GM12878 (cell line): ENCODE measurements around the gene STARD10. TPM values are rescaled to one million over a fixed set of nuclear protein-coding genes. Genes with fewer than 3 reads are reported as not detected.

ENCODE experiments used
- ATAC-seq: fragments of 200-7000 bp; cut with Tn5 transposase; 3 replicates; pipeline ENCODE4 v1.9.1; 2020; ENCODE audit warnings: mild to moderate bottlenecking, moderate library complexity
- BruUV-seq: library from RNA; stranded (reverse); fragments of 400-500 nt; replicated peaks from 2 replicates; lab custom pipeline; 2021; lab: Mats Ljungman, UMichigan
- CTCF ChIA-PET: fragments of 300-600 bp; sonication (Branson Sonifier 250); formaldehyde crosslinking; extraction: SDS; loops from one replicate; lab custom pipeline; 2021; ENCODE audit warnings: inconsistent platforms; lab: Yijun Ruan, JAX
- POLR2A ChIA-PET: fragments of 350-600 bp; formaldehyde crosslinking; extraction: SDS; loops from one replicate; lab custom pipeline; 2021; ENCODE audit warnings: inconsistent platforms; lab: Charles Lee
- RAD21 ChIA-PET: fragments of 300-600 bp; sonication (Branson Sonifier 250); formaldehyde crosslinking; loops from one replicate; lab custom pipeline; 2023; ENCODE audit warnings: antibody characterized with exemption; ENCODE audit not compliant: unreplicated experiment; lab: Charles Lee
- SMC1A ChIA-PET: fragments of 300-600 bp; sonication (Branson Sonifier 250); formaldehyde crosslinking; loops from one replicate; lab custom pipeline; 2023; ENCODE audit not compliant: unreplicated experiment, uncharacterized antibody; lab: Charles Lee
- DNase-seq: peaks from one replicate; pipeline ENCODE4 v3.0.0-alpha.2; 2011; ENCODE audit warnings: low read depth, low spot score
- FAIRE-seq: peaks from 3 replicates; lab custom pipeline; 2011; peaks lifted over from hg19 to GRCh38; lab: Jason Lieb, UNC
- H2AFZ ChIP-seq: 2 replicates; pipeline ENCODE4 v1.6.0; 2011; ENCODE audit warnings: low read depth, low read length, control low read depth; ENCODE audit not compliant: control insufficient read depth
- H3K27ac ChIP-seq: 2 replicates; pipeline ENCODE4 v1.5.1; 2011; ENCODE audit warnings: control low read depth; ENCODE audit not compliant: control insufficient read depth, insufficient read depth
- H3K27me3 ChIP-seq, 2 experiments: replicated peaks in 1 of 2; 2 replicates each; pipeline versions ENCODE4 v1.6.0 to v1.6.1; 2011; ENCODE audit warnings: low read length in 1 of 2; ENCODE audit not compliant: control insufficient read depth in 2 of 2, insufficient read depth in 2 of 2
- H3K36me3 ChIP-seq, 2 experiments: 2 replicates each; pipeline ENCODE4 v1.5.1; 2011; ENCODE audit warnings: low read length in 1 of 2; ENCODE audit not compliant: control insufficient read depth in 2 of 2, insufficient read depth in 2 of 2
- H3K4me1 ChIP-seq: 2 replicates; pipeline ENCODE4 v1.6.1; 2011; ENCODE audit warnings: mild to moderate bottlenecking, low read length, moderate library complexity, mixed read lengths; ENCODE audit not compliant: control insufficient read depth, insufficient read depth
- H3K4me2 ChIP-seq: 2 replicates; pipeline ENCODE4 v1.6.0; 2011; ENCODE audit warnings: control low read depth; ENCODE audit not compliant: control insufficient read depth, insufficient read depth
- H3K4me3 ChIP-seq: fragments of 200-600 bp; sonication (generic); 2 replicates; pipeline ENCODE4 v1.5.1; 2016
- H3K79me2 ChIP-seq: 2 replicates; pipeline ENCODE4 v1.6.0; 2011; ENCODE audit warnings: low read length; ENCODE audit not compliant: control insufficient read depth, insufficient read depth
- H3K9ac ChIP-seq: 2 replicates; pipeline ENCODE4 v1.8.0; 2011; ENCODE audit warnings: low read length, control low read depth, mixed read lengths; ENCODE audit not compliant: control insufficient read depth, insufficient read depth
- H3K9me3 ChIP-seq: replicated peaks from 3 replicates; pipeline ENCODE4 v1.5.1; 2011; ENCODE audit warnings: mild to moderate bottlenecking, low read length; ENCODE audit not compliant: control insufficient read depth, insufficient read depth
- H4K20me1 ChIP-seq: 2 replicates; pipeline ENCODE4 v1.6.0; 2011; ENCODE audit not compliant: control insufficient read depth, insufficient read depth
- CBFB ChIP-seq: IDR thresholded peaks from 2 replicates; pipeline ENCODE4 v1.6.1; 2016; ENCODE audit warnings: antibody characterized with exemption, low read depth
- CBX3 ChIP-seq: fragments of 200-600 bp; sonication (generic); IDR thresholded peaks from 2 replicates; pipeline ENCODE4 v1.6.1; 2016; ENCODE audit warnings: low read depth, borderline replicate concordance
- GABPA ChIP-seq: IDR thresholded peaks from 2 replicates; pipeline ENCODE4 v1.6.1; 2014; ENCODE audit warnings: antibody characterized with exemption, low read depth, mild to moderate bottlenecking, inconsistent platforms
- HDAC2 ChIP-seq: fragments of 200-600 bp; sonication (generic); IDR thresholded peaks from 2 replicates; pipeline ENCODE4 v1.6.1; 2017
- HDAC6 ChIP-seq: fragments of 200-600 bp; sonication (generic); IDR thresholded peaks from one replicate; pipeline ENCODE4 v1.8.0; 2017; ENCODE audit warnings: antibody characterized with exemption; ENCODE audit not compliant: unreplicated experiment
- POLR2AphosphoS5 ChIP-seq: IDR thresholded peaks from 2 replicates; pipeline ENCODE4 v1.6.1; 2011; ENCODE audit warnings: mild to moderate bottlenecking, low read length, inconsistent platforms
- RCOR1 ChIP-seq: conservative IDR thresholded peaks from 2 replicates; pipeline ENCODE4 v1.6.1; 2012; ENCODE audit warnings: low read depth, low read length, improper control_type of control experiment
- SMAD5 ChIP-seq: IDR thresholded peaks from 2 replicates; pipeline ENCODE4 v1.6.1; 2016; ENCODE audit warnings: antibody characterized with exemption, low read depth
- SREBF1 ChIP-seq: IDR thresholded peaks from 2 replicates; pipeline ENCODE4 v1.6.1; 2012; ENCODE audit warnings: mild to moderate bottlenecking, low read length
- WGBS: methylation state at CpG from one replicate; pipeline ENCODE4 v1.1.6; 2016; ENCODE audit warnings: low lambda C conversion rate; ENCODE audit not compliant: insufficient replicate concordance, insufficient coverage; ENCODE audit errors: missing lambda C conversion rate; 5-methylcytosine and 5-hydroxymethylcytosine counted together
- in situ Hi-C: fragments of 300-500 bp; cut with MboI; formaldehyde crosslinking; loops from 9 replicates; pipeline ENCODE4 v1.14.3; 2018; ENCODE audit warnings: mixed read lengths
- intact Hi-C: fragments of 100-400 bp; cut with micrococcal nuclease; formaldehyde crosslinking; loops from one replicate; pipeline ENCODE4 v1.14.2; 2022; ENCODE audit not compliant: unreplicated experiment
- polyA plus RNA-seq, 11 experiments: library from polyadenylated mRNA; depleted of rRNA in 4 of 11; unstranded in 6 of 11; stranded (reverse) in 5 of 11; fragments of >200 nt; fragmentation: Nextera tagmentation in 4 of 11; fragmentation: Illumina TruSeq in 1 of 11; extraction: Ambion mirVana in 4 of 11; extraction: Trizol in 1 of 11; gene quantifications; 1 replicate in 1 of 11; 2 replicates in 10 of 11; pipeline versions ENCODE4 v1.2.1 to v1.2.3, GENCODE V29; 2011 to 2016; ENCODE audit warnings: inconsistent platforms in 2 of 11, missing spikeins in 2 of 11, low read depth in 1 of 11
- total RNA-seq, 4 experiments: library from RNA; depleted of rRNA in 3 of 4; stranded (reverse); fragments of >200 nt in 3 of 4; fragmentation: Illumina TruSeq in 1 of 4; extraction: Trizol in 1 of 4; gene quantifications; 2 replicates each; pipeline versions ENCODE4 v1.2.1 to v1.2.3, GENCODE V29; 2013 to 2021
- TF ChIP-seq, protein P1 (sequence below): fragments of 450-650 bp; conservative IDR thresholded peaks from 2 replicates; pipeline ENCODE4 v1.6.1; 2017; ENCODE audit warnings: mild to moderate bottlenecking, moderate library complexity
- TF ChIP-seq, protein P2 (sequence below): IDR thresholded peaks from 2 replicates; pipeline ENCODE4 v1.6.1; 2012; ENCODE audit warnings: low read depth, low read length, improper control_type of control experiment
- TF ChIP-seq, protein P3 (sequence below): IDR thresholded peaks from 2 replicates; pipeline ENCODE4 v1.6.1; 2012; ENCODE audit warnings: low read depth, low read length, improper control_type of control experiment
- TF ChIP-seq, protein P4 (sequence below): fragments of 450-650 bp; IDR thresholded peaks from 2 replicates; pipeline ENCODE4 v1.6.1; 2016; ENCODE audit warnings: mild to moderate bottlenecking

The STARD10 gene
- total and polyA plus RNA-seq, 10 of the 15 experiments (the other 5 are each of a cell fraction or from before 2014, with no cell fraction given): 0.15 to 43.2 (median 23.1) TPM

DNA sequence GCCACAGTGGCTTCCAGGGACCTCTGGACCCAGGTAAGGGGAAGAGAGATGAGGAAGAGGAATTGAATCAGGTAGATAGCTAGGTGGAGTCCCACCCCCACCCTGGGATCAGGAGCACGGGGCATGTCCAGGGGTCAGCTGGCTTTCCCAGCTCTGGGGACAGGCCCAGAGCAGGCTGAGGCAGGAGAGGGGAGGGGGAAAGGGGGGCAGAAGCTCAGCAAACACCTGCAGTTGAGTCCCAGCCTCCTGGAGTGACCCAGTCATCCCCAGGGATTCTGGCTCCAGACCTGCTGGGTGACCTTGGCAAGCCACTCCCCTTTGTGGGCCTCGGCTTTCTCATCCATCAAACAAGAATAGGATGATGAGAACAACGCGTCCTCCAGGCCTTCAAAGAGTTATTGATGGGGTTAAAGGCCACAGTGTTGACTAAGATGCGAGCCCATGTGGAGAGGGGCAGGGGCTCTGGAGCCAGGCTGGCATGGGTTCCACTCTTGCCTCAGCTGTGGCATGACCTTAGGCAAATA, 16.0 kb downstream of the STARD10 start:
- FAIRE-seq (no peak), ATAC-seq (no peak), DNase-seq (no peak)
- no peaks in the 10 kb centered on the region for H3K9me3 ChIP-seq
- TF ChIP-seq, protein P1, sequence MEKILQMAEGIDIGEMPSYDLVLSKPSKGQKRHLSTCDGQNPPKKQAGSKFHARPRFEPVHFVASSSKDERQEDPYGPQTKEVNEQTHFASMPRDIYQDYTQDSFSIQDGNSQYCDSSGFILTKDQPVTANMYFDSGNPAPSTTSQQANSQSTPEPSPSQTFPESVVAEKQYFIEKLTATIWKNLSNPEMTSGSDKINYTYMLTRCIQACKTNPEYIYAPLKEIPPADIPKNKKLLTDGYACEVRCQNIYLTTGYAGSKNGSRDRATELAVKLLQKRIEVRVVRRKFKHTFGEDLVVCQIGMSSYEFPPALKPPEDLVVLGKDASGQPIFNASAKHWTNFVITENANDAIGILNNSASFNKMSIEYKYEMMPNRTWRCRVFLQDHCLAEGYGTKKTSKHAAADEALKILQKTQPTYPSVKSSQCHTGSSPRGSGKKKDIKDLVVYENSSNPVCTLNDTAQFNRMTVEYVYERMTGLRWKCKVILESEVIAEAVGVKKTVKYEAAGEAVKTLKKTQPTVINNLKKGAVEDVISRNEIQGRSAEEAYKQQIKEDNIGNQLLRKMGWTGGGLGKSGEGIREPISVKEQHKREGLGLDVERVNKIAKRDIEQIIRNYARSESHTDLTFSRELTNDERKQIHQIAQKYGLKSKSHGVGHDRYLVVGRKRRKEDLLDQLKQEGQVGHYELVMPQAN: no peak
- TF ChIP-seq CBFB: no peak
- no peak for TF ChIP-seq SMAD5
- TF ChIP-seq, protein P2, sequence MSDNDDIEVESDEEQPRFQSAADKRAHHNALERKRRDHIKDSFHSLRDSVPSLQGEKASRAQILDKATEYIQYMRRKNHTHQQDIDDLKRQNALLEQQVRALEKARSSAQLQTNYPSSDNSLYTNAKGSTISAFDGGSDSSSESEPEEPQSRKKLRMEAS: no peak
- no peak for TF ChIP-seq RCOR1
- no peak for TF ChIP-seq HDAC6
- no peak for TF ChIP-seq SREBF1
- TF ChIP-seq CBX3: no peak
- no peak for TF ChIP-seq POLR2AphosphoS5
- TF ChIP-seq HDAC2: no peak
- no peak for TF ChIP-seq GABPA
- TF ChIP-seq, protein P3, sequence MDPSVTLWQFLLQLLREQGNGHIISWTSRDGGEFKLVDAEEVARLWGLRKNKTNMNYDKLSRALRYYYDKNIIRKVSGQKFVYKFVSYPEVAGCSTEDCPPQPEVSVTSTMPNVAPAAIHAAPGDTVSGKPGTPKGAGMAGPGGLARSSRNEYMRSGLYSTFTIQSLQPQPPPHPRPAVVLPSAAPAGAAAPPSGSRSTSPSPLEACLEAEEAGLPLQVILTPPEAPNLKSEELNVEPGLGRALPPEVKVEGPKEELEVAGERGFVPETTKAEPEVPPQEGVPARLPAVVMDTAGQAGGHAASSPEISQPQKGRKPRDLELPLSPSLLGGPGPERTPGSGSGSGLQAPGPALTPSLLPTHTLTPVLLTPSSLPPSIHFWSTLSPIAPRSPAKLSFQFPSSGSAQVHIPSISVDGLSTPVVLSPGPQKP: no peak
- TF ChIP-seq, protein P4, sequence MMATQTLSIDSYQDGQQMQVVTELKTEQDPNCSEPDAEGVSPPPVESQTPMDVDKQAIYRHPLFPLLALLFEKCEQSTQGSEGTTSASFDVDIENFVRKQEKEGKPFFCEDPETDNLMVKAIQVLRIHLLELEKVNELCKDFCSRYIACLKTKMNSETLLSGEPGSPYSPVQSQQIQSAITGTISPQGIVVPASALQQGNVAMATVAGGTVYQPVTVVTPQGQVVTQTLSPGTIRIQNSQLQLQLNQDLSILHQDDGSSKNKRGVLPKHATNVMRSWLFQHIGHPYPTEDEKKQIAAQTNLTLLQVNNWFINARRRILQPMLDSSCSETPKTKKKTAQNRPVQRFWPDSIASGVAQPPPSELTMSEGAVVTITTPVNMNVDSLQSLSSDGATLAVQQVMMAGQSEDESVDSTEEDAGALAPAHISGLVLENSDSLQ: no peak
- intact Hi-C loops (no loop called here), in situ Hi-C loops (no loop called here)
- POLR2A ChIA-PET: interaction anchor here (0.7 kb wide), 1 partner anchor 47 kb away, joined by 3 read pairs; no protein-coding TSS in a partner anchor
- no peak overlapping the region for H3K27ac ChIP-seq
- no peaks in the 10 kb centered on the region for H3K79me2 ChIP-seq
- H2AFZ ChIP-seq: no peak overlapping the region
- no peak overlapping the region for H3K9ac ChIP-seq
- CTCF ChIA-PET: interaction anchor here (2.1 to 8.2 kb wide), 2 partner anchors 16 to 53 kb away, joined by 6 to 65 read pairs; partner anchors contain the start of gene STARD10
- 87% methylated on average over 5 of the region's 5 CpGs for WGBS
- RAD21 ChIA-PET: interaction anchor here (1.5 to 1.8 kb wide), 2 partner anchors 15 to 53 kb away, joined by 4 to 6 read pairs; no protein-coding TSS in a partner anchor
- H3K27me3 ChIP-seq: no peaks in the 10 kb centered on the region
- peaks cover 8% of the 10 kb centered on the region for H3K4me1 ChIP-seq
- H3K4me3 ChIP-seq: no peak overlapping the region
- SMC1A ChIA-PET: interaction anchor here (1.6 kb wide), 1 partner anchor 36 kb away, joined by 3 read pairs; no protein-coding TSS in a partner anchor
- H4K20me1 ChIP-seq: no peaks in the 10 kb centered on the region
- no TSS peak for BruUV-seq
- no peaks in the 10 kb centered on the region for H3K36me3 ChIP-seq
- no peak overlapping the region for H3K4me2 ChIP-seq
